ENCODE measurements around the gene PPFIBP1. TPM values are rescaled to one million over a fixed set of nuclear protein-coding genes. Genes with fewer than 3 reads are reported as not detected.

Gene PPFIBP1
- total RNA-seq, 2 donors from 2014 or later: 63.9 to 67.5 TPM

DNA sequence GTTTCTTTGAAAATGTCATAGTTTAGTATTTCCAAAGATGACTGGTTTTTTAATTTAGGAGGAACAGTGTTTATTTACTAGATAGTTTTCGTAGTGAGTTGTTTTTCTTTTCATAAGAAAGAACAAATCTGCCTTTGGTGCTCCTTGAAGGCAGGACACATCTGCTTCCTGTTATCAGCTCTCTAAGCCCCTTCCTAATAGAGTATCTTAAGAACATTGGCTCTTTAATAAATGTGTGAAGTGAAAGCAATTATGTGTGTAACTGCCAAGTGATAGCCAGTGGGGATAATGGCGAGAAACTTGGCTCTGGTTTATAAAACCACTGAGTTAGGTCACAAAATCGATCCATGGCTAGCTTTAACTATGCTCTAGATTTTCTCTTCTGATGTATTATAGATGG lies 23.5 kb upstream of the PPFIBP1 start:
- TF ChIP-seq, protein P1, sequence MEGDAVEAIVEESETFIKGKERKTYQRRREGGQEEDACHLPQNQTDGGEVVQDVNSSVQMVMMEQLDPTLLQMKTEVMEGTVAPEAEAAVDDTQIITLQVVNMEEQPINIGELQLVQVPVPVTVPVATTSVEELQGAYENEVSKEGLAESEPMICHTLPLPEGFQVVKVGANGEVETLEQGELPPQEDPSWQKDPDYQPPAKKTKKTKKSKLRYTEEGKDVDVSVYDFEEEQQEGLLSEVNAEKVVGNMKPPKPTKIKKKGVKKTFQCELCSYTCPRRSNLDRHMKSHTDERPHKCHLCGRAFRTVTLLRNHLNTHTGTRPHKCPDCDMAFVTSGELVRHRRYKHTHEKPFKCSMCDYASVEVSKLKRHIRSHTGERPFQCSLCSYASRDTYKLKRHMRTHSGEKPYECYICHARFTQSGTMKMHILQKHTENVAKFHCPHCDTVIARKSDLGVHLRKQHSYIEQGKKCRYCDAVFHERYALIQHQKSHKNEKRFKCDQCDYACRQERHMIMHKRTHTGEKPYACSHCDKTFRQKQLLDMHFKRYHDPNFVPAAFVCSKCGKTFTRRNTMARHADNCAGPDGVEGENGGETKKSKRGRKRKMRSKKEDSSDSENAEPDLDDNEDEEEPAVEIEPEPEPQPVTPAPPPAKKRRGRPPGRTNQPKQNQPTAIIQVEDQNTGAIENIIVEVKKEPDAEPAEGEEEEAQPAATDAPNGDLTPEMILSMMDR (IDR thresholded peaks at IDR 0.05): no peak
- TF ChIP-seq POLR2A (IDR thresholded peaks at IDR 0.05): no peak
- ATAC-seq (no peak), DNase-seq (no peak)
- Histone ChIP-seq H3K27me3 (no peaks in the 10 kb centered on the region), H3K9me3 (no peaks in the 10 kb centered on the region), H3K4me3 (no peak overlapping the region), H3K27ac (no peak overlapping the region), H3K36me3 (replicated peaks in 1 of 2; ENCODE audit: insufficient read depth in 1 of 2, low read depth in 2 of 2) (no peaks in the 10 kb centered on the region), H3K4me1 (no peaks in the 10 kb centered on the region)
- intact Hi-C loops (cut with DNase I): no loop called here
- 60 to 62% methylated on average over 3 of the region's 3 CpGs for WGBS, 2 donors

DNA sequence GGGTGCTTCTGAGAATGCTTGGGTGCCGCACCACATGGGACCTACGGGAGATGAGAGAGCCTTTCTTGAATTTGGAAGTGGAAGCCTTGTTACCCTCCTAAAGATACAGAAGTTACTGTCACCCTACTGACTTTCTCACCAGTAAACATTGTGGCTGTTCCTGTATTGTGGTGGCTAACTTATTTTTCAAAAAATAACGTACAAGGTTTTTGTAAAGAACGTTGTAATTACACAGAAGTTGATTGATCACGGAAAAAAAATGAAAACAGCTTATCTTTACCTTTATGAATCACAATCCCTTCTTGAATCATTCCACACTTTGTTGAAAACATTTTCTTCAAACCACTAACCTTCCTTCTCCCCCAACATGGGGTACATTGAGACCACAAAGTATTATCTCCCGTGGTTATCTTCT lies 22.0 kb upstream of the PPFIBP1 start:
- H3K27ac ChIP-seq: no peak overlapping the region
- H3K4me1 ChIP-seq: no peaks in the 10 kb centered on the region
- H3K27me3 ChIP-seq: no peaks in the 10 kb centered on the region
- H3K36me3 ChIP-seq (replicated peaks in 1 of 2; ENCODE audit: insufficient read depth in 1 of 2, low read depth in 2 of 2): no peaks in the 10 kb centered on the region
- H3K4me3 ChIP-seq: no peak overlapping the region
- intact Hi-C loops (cut with DNase I): no loop called here
- WGBS, 2 donors: 84 to 87% methylated on average over 6 of the region's 6 CpGs
- no peaks in the 10 kb centered on the region for H3K9me3 ChIP-seq
- DNase-seq (no peak), ATAC-seq (no peak)
- TF ChIP-seq, protein P1 (IDR thresholded peaks at IDR 0.05): no peak
- no peak for TF ChIP-seq POLR2A (IDR thresholded peaks at IDR 0.05)

DNA sequence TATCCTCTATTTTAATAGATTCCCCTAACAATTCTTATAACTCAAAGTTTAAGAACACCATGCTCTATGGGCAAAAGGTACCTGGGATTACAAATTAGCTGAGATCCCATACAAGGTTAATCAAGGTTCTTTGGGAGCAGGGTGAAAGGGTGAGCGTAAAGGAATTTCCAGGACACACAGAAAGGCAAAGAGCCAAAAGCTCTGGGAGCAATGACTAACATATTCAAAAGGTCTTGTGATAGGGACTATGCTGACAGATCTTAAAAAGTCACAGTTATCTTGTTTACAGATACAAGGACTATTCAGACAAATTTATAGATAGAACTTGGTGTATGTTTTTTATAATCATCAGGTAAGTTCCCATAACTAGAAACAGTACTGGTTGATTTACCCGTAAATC lies 19.5 kb upstream of the PPFIBP1 start:
- TF ChIP-seq, protein P1 (IDR thresholded peaks at IDR 0.05): no peak
- no peak for TF ChIP-seq POLR2A (IDR thresholded peaks at IDR 0.05)
- WGBS, 2 donors: 63 to 69% methylated on average over 2 of the region's 2 CpGs
- intact Hi-C loops (cut with DNase I): no loop called here
- Histone ChIP-seq H3K9me3 (no peaks in the 10 kb centered on the region), H3K27ac (no peak overlapping the region), H3K27me3 (no peaks in the 10 kb centered on the region), H3K4me1 (no peaks in the 10 kb centered on the region), H3K36me3 (replicated peaks in 1 of 2; ENCODE audit: insufficient read depth in 1 of 2, low read depth in 2 of 2) (no peaks in the 10 kb centered on the region), H3K4me3 (no peak overlapping the region)
- DNase-seq: peak in 1 of 4 donors; percentile 11
- no peak for ATAC-seq

DNA sequence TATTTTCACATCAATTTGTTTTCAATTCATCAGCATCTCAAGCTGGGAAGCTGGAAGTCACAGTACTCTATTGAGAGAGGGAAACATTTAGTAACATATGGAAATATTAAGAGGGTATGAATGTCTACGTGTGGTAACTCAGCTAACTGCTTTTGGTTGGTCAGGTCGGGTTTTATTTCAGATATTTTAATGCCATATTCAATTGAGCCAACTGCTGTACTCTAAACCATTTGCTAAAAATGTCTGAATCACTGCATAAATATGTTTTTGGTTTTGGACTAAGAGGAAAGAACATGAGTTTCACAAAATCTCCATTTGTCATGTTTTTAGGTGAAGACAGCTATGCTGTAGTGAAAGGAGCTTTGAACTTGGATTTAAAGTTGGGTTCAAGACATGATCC lies 18.9 kb upstream of the PPFIBP1 start:
- intact Hi-C loops (cut with DNase I): no loop called here

DNA sequence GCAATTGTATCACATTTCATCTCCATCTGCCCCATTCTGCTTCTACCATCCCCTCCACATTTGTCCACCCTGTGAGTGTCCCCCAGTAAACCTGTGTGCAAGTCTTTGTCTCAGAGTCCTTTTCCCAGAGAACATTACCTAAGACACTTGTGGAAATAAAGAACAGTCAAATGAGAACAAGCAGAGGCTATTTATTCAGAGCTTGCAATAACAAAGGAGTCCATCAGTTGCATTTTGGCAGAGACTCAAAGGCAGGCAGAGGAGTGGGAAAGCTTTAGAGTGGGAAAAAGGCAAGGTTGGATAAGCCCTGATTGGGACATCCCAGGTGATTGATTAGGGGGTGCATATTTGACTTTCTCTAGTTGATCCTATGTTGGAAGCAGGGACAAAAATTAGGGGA lies 18.2 kb upstream of the PPFIBP1 start:
- ATAC-seq (no peak), DNase-seq (no peak)
- no peaks in the 10 kb centered on the region for H3K9me3 ChIP-seq
- no peak overlapping the region for H3K4me3 ChIP-seq
- TF ChIP-seq POLR2A (IDR thresholded peaks at IDR 0.05): no peak
- TF ChIP-seq, protein P1 (IDR thresholded peaks at IDR 0.05): no peak
- no peaks in the 10 kb centered on the region for H3K4me1 ChIP-seq
- H3K27me3 ChIP-seq: no peaks in the 10 kb centered on the region
- intact Hi-C loops (cut with DNase I): no loop called here
- H3K27ac ChIP-seq: no peak overlapping the region
- no peaks in the 10 kb centered on the region for H3K36me3 ChIP-seq (replicated peaks in 1 of 2; ENCODE audit: insufficient read depth in 1 of 2, low read depth in 2 of 2)

More for the DNA sequence above, 18.9 kb upstream of the PPFIBP1 start:
- Histone ChIP-seq H3K36me3 (replicated peaks in 1 of 2; ENCODE audit: insufficient read depth in 1 of 2, low read depth in 2 of 2) (no peaks in the 10 kb centered on the region), H3K4me1 (no peaks in the 10 kb centered on the region), H3K4me3 (no peak overlapping the region), H3K27ac (no peak overlapping the region), H3K9me3 (no peaks in the 10 kb centered on the region), H3K27me3 (no peaks in the 10 kb centered on the region)
- TF ChIP-seq, protein P1 (IDR thresholded peaks at IDR 0.05): no peak
- TF ChIP-seq POLR2A (IDR thresholded peaks at IDR 0.05): no peak
- ATAC-seq (no peak), DNase-seq (no peak)
- WGBS, 2 donors: 92 to 95% methylated on average over 2 of the region's 2 CpGs
